Stimulated activated naive CD8-positive, alpha-beta T cell treated with anti-CD3 and anti-CD28 coated beads, Interleukin-15, amount 100 ng/mL, for 72 hours (primary cell): ENCODE data around the gene MDM2.

Source experiments
- ATAC-seq: fragments of 150-1000 bp; cut with Tn5 transposase; 2 replicates; pipeline ENCODE4 v1.10.0; 2021; ENCODE audit warnings: mild to moderate bottlenecking, moderate library complexity
- DNase-seq, 2 donors: peaks; one replicate each; pipeline ENCODE4 v3.0.0; 2021 to 2022
- H3K27ac Mint-ChIP-seq, 2 donors: one replicate each; pipeline ENCODE4 v1.8.0; 2022; ENCODE audit warnings: mild to moderate bottlenecking in 2 of 2, mixed read lengths in 2 of 2, moderate library complexity in 2 of 2
- H3K27me3 Mint-ChIP-seq: one replicate; pipeline ENCODE4 v1.8.0; 2022; ENCODE audit warnings: mixed read lengths
- H3K4me1 Mint-ChIP-seq: one replicate; pipeline ENCODE4 v1.8.0; 2022; ENCODE audit warnings: mild to moderate bottlenecking, mixed read lengths
- H3K4me3 Mint-ChIP-seq, 2 donors: one replicate each; pipeline ENCODE4 v1.8.0; 2022; ENCODE audit warnings: mild to moderate bottlenecking in 2 of 2, mixed read lengths in 2 of 2, moderate library complexity in 1 of 2
- H3K9me3 Mint-ChIP-seq, 2 donors: one replicate each; pipeline ENCODE4 v1.8.0; 2022; ENCODE audit warnings: mixed read lengths in 2 of 2

Gene MDM2

DNA sequence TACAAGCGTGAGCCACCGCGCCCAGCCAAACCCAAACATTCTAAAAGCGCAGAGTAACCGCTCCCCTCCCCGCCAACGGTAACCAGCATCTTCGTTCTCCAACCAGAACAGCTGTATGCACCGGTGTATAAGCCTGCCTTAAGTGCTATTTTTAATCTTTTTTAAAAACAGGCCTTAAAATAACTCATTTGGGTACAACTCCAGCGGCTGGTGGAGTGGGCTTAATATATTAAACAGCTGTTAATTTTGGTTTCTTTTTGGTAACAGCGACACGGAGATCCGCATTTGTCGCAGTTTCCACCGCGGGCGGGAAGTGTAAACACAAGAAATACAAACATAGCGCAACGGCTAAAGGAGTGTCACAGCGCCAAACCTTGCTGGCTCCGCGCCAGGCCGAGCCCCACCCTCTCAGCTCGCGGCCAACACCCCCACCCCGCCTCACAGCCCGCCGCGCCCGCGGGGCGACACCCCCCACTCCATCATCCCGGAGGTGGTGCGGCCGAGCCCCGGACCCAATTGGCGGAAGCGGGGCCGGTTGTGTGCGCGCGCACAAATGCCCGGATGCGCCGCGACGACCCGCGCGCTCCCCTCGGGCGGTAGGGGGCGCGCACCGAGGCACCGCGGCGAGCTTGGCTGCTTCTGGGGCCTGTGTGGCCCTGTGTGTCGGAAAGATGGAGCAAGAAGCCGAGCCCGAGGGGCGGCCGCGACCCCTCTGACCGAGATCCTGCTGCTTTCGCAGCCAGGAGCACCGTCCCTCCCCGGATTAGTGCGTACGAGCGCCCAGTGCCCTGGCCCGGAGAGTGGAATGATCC, at the start of gene MDM2:
Gene MDM2 (plus strand): TSS at position 602 of the 812 bp plus-strand sequence. CDS start 301 bp downstream, outside the sequence.
- Mint-ChIP-seq H3K9me3 (no peaks in the 10 kb centered on the region), H3K4me3 (peak within 1 kb of the TSS; percentile 84 to 95), H3K27me3 (no peaks in the 10 kb centered on the region), H3K27ac (peak within 1 kb of the TSS; percentile 99 to 100), H3K4me1 (peaks cover 32% of the 10 kb centered on the region)
- DNase-seq (peak; percentile 99), ATAC-seq (peak; percentile 88)

DNA sequence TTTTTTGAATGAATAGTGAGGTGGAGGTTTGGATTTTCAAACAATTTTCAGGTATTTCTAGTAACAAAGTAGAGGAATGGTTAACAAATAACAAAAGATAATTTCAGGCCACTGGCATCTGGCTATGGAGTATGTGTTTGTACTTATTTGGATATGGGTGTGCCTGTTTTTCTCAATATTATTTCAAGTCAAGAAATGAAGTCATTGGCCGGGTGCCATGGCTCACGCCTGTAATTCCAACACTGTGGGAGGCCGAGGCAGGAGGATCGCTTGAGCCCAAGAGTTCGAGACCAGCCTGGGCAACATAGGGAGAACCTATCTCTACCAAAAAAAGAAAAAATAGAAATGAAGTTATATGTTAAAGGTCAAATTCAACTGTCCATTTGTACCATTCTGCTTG, 48.1 kb upstream of the MDM2 start:
- no peak for ATAC-seq
- H3K4me1 Mint-ChIP-seq: no peaks in the 10 kb centered on the region
- H3K9me3 Mint-ChIP-seq: no peaks in the 10 kb centered on the region

DNA sequence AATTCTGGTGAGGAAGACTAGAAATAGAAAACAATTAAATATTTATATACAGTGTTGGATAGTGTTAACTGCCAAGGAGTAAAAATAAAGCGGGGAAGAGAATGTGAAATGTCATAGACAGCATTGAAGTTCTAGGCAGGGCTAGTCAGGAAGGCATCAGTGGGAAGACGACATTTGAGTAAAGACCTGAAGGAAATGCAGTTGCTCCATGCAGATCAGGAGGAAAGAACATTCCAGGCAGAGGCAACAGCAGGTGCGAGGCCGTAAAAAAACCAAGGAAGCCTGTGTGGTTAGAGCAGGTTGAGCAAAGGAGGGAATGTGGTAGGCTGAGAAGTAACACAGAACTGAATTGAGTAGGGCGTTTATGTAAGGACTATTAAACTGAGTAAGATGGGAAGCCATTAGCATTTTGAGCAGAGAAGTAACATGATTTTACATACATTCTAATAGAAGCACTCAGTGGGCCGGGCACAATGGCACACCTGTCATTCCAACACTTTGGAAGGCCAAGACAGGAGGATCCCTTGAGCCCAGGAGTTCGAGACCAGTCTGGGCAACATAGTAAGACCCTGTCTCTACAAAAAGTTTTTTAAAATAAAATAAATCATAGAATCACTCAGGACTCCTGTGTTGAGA, 47.1 kb upstream of the MDM2 start:
- Mint-ChIP-seq H3K9me3 (no peaks in the 10 kb centered on the region), H3K4me1 (no peaks in the 10 kb centered on the region), H3K27me3 (no peaks in the 10 kb centered on the region), H3K4me3 (no peak overlapping the region), H3K27ac (peak overlapping the region in 1 of 2 donors; percentile 13)
- no peak for DNase-seq
- ATAC-seq: no peak

More for the DNA sequence above, 48.1 kb upstream of the MDM2 start:
- H3K4me3 Mint-ChIP-seq: no peak overlapping the region
- DNase-seq: no peak
- no peak overlapping the region for H3K27ac Mint-ChIP-seq
- H3K27me3 Mint-ChIP-seq: no peaks in the 10 kb centered on the region

DNA sequence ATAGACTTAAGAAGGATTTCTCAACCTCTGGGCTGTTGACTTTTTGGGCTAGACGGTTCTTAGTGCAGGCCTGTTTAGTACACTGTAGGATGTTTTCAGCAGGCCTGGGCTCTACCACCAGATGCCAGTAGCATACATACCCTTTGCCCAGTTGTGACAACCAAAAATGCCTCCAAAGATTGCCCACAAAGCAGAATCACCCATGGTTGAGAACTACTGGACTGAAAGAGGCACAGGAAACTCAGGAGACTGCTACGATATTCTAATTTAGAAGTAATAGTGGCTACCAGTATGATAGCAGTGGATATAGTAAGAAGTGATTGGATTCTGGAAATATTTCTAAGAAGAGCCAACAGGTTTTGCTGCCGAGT, 46.5 kb upstream of the MDM2 start:
- no peaks in the 10 kb centered on the region for H3K27me3 Mint-ChIP-seq
- no peak for DNase-seq
- no peak overlapping the region for H3K4me3 Mint-ChIP-seq
- ATAC-seq: no peak
- H3K9me3 Mint-ChIP-seq: no peaks in the 10 kb centered on the region
- no peaks in the 10 kb centered on the region for H3K4me1 Mint-ChIP-seq
- H3K27ac Mint-ChIP-seq: peak overlapping the region in 1 of 2 donors; percentile 65

DNA sequence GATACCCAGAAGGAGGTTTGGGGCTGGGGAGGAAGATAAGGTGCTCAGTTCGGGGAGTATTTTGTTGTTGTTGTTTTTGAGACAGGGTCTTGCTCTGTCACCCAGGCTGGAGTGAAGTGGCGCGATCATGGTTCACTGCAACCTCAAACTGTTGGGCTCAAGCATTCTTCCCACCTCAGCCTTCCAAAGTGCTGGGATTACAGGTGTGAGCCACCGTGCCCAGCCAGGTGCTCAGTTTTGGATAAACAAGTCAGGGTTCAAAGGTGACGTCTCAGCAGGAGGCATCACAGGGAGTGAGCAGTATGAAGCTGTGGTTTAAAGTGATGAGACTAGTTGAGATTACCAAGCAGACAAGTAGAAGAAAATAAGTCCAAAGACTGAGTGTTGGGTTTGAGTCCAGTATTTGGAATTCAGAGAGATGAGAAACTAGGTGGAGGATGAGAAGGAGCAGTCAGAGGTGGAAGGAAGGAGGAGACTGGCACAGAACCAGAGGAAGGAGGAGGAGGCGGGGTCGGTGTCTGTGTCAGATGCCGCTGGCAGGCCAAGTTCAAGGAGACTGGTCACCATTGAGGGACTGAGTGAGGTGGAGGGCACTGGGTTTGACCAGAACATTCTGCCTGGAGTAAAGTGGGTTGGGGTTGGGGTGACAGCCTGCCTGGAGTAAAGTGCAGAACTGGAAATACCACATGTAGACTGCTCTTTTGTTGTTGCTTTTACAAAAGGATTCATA, 45.9 kb upstream of the MDM2 start:
- H3K4me1 Mint-ChIP-seq: no peaks in the 10 kb centered on the region
- no peak for DNase-seq

DNA sequence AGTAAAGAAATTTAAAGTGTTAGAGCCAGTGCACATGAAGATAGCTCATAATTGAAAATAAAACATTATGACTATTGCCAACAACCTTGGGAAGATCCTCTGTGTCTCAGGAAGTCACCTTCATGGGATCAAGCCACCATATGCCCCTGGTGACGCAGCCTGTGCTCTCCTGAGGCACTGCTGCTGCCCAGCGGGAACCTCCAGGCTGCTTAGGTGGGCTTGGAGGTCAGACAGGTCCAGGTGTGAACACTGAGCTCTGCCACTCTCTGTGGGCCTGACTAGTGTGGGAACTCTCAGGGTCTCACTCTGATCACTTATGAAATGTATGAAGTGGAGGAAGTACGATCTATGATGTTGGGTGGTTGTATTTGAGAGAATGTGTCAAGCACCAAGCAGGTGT, 45.3 kb upstream of the MDM2 start:
- Mint-ChIP-seq H3K4me1 (no peaks in the 10 kb centered on the region), H3K27me3 (no peaks in the 10 kb centered on the region), H3K9me3 (no peaks in the 10 kb centered on the region), H3K4me3 (no peak overlapping the region), H3K27ac (no peak overlapping the region)
- no peak for ATAC-seq
- DNase-seq: no peak

More for the DNA sequence above, 45.9 kb upstream of the MDM2 start:
- Mint-ChIP-seq H3K4me3 (no peak overlapping the region), H3K27ac (peak overlapping the region in 1 of 2 donors; percentile 65), H3K27me3 (no peaks in the 10 kb centered on the region), H3K9me3 (no peaks in the 10 kb centered on the region)
- no peak for ATAC-seq

DNA sequence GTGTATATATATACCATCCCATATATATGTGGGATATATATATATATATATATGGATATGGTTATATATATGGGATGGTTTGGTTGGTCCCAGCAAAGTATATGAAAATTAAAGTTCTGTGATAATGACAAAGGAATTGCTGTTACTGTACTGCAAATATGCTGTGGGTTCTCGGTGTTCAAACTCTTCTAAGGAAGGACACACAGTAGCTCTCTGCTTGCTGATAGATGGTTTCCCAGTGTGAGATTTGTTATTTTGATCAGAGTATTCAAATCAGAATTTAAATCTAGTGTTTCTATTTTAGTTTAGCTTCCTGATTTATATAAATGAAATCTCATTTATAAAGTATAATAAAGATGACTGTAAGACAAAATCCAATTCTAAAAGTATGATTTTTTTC, 42.3 kb upstream of the MDM2 start:
- Mint-ChIP-seq H3K27ac (no peak overlapping the region), H3K9me3 (no peaks in the 10 kb centered on the region), H3K4me1 (no peaks in the 10 kb centered on the region), H3K4me3 (no peak overlapping the region), H3K27me3 (no peaks in the 10 kb centered on the region)
- ATAC-seq: no peak
- no peak for DNase-seq

DNA sequence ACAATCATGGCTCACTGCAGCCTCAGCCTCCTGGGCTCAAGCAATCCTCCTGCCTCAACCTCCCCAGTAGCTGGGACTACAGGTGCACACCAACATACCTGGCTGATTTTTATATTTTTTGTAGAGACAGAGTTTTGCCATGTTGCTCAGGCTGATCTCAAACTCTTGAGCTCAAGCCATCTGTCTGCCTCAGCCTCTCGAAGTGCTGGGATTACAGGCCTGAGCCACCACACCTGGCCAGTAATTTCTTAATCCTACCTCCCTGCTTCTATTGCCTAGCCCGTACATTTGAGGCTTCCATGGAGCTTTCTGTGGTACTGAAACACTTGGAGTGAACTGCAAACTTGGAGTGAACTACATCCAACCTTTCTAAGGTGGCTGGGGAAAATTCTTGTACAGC, 41.3 kb upstream of the MDM2 start:
- ATAC-seq (no peak), DNase-seq (no peak)
- H3K9me3 Mint-ChIP-seq: no peaks in the 10 kb centered on the region
- H3K4me3 Mint-ChIP-seq: no peak overlapping the region
- no peaks in the 10 kb centered on the region for H3K27me3 Mint-ChIP-seq
- no peaks in the 10 kb centered on the region for H3K4me1 Mint-ChIP-seq
- H3K27ac Mint-ChIP-seq: no peak overlapping the region

DNA sequence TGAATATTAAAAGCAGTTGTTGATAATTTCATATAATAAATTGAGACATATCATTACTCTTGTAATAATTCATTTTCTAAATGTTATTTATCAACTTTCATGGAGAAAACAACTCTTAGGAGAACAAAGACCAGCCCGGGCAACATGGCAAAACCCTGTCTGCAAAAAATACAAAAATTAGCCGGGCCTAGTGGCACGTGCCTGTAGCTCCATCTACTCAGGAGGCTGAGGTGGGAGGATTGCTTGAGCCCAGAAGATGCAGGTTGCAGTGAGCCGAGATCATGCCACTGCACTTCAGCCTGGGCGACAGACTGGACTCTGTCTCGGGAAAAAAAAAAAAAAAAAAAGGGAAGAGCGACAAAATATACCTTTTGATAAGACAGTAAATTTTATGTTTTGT, 40.8 kb upstream of the MDM2 start:
- no peak for DNase-seq
- H3K9me3 Mint-ChIP-seq: no peaks in the 10 kb centered on the region
- H3K27me3 Mint-ChIP-seq: no peaks in the 10 kb centered on the region
- no peak for ATAC-seq
- H3K4me3 Mint-ChIP-seq: no peak overlapping the region
- peak overlapping the region in 1 of 2 donors; percentile 42 for H3K27ac Mint-ChIP-seq
- no peaks in the 10 kb centered on the region for H3K4me1 Mint-ChIP-seq

DNA sequence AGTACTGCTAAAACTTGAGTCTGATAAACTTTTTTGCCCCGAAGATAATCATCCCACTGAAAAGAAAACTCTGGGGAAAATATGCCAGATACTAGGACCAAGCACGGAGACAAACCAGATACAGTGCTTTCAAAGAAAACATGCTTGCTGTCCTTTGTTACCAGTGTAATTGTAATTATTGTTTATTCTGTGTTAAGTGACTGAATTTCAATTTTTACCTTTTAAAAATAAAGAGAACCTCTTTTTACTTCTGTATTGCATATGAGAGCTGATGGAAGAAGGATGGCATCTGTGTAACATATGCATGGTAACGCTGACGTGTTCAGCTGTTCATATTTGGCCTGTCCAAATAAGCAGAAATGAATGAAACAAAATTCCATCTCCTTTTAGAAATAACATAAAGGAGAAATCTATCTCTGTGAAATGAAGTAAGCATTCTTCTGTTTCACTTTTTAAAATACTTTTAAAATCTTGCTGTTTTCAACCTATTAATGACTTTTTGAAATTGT, 39.5 kb upstream of the MDM2 start:
- no peak overlapping the region for H3K27ac Mint-ChIP-seq
- DNase-seq (no peak), ATAC-seq (no peak)
- H3K4me3 Mint-ChIP-seq: no peak overlapping the region
- no peaks in the 10 kb centered on the region for H3K27me3 Mint-ChIP-seq
- H3K4me1 Mint-ChIP-seq: peaks cover 12% of the 10 kb centered on the region
- no peaks in the 10 kb centered on the region for H3K9me3 Mint-ChIP-seq

DNA sequence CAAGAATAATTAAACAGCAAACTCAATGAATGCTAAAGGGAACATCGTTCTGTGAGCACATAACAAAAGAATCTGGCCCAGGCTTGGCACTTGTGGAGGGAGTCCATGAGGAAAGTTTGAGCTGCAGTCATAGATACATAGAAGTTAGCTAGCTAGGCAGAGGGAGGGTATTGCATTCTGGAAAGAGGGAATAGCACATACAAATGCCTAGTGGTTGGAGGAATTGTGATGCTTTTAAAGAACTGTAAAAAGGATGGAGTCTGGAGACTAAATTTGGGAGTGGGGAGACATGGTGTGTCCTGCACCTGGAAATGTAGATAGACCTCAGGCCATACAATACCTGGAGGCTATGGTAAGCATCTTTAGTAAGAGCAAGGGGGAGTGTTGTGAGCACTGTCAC, 38.0 kb upstream of the MDM2 start:
- no peak overlapping the region for H3K27ac Mint-ChIP-seq
- H3K4me3 Mint-ChIP-seq: no peak overlapping the region
- no peak for DNase-seq
- no peak for ATAC-seq
- H3K4me1 Mint-ChIP-seq: peaks cover 13% of the 10 kb centered on the region
- H3K27me3 Mint-ChIP-seq: no peaks in the 10 kb centered on the region
- no peaks in the 10 kb centered on the region for H3K9me3 Mint-ChIP-seq

DNA sequence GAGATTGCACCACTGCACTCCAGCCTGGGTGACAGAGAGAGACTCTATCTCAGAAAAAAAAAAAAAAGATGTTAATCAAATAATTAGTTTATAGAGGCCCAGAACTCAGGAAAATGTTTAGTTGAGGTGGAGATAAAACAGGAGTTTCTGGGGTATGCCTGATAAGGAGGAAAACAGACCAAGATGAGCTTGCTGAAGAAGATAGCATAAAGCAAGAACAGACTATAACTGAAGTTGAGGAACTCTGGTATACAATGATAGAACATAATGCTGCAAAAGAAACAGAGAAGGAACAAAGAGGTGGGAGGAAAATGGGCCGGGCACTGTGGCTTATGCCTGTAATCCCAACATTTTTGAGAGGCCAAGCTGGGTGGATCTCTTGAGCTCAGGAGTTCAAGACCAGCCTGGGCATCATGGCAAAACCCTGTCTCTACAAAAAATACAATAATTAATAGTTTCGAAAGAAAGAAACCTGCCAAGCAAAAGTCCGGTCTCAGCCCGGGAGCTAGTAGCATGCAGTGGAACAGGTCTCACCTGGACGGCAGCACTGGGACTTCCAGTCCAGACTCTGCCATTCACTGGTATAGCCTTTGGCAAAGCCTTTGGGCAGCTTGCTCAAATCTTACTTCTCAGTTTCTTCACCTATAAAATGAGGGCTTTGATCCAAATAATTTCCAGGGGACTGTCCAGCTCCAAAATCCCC, 36.6 kb upstream of the MDM2 start:
- ATAC-seq (no peak), DNase-seq (no peak)
- Mint-ChIP-seq H3K9me3 (no peaks in the 10 kb centered on the region), H3K4me1 (peaks cover 13% of the 10 kb centered on the region), H3K27me3 (no peaks in the 10 kb centered on the region), H3K27ac (no peak overlapping the region), H3K4me3 (no peak overlapping the region)

DNA sequence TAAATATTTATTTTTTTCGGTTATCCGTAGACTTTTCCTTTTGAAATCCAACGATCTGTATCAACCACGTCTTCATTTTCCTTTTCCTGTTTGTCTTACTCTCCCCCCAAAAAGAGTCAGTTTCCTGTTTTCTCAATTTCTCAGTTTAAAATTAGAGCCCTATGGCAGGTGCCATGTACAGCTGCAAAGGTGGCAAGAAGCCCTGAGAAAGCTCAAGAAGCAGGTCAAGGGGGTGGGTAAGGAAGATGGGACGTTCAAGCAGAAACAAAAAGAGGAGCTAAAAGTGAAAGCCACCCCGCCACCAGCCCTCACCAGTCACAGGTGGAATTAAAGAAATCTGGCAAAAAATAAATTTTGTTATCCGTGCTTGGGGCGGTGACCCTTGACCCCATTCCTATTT, 35.3 kb upstream of the MDM2 start:
- ATAC-seq (no peak), DNase-seq (no peak)
- H3K4me3 Mint-ChIP-seq: peak overlapping the region; percentile 50 to 56
- H3K4me1 Mint-ChIP-seq: peaks cover 13% of the 10 kb centered on the region
- peak overlapping the region in 1 of 2 donors; percentile 33 for H3K27ac Mint-ChIP-seq
- H3K27me3 Mint-ChIP-seq: no peaks in the 10 kb centered on the region
- no peaks in the 10 kb centered on the region for H3K9me3 Mint-ChIP-seq

DNA sequence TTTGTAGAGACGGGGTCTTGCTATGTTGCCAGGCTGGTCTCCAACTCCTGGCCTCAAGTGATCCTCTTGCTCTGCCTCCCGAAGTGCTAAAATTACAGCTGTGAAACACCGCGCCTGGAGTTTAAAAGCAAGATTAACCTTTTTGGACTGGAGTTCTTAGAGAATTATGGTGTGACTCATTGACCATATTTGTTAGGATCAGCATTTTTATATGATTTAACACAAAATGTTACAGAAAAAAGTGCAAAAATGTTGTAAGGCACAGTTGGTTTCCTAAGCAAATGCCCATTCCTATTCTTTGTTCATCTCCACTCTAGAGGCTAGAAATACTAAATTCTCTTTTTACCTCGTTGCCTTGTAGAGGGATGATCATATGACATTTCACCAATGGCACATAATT, 34.4 kb upstream of the MDM2 start:
- ATAC-seq (no peak), DNase-seq (no peak)
- no peak overlapping the region for H3K4me3 Mint-ChIP-seq
- H3K4me1 Mint-ChIP-seq: peaks cover 13% of the 10 kb centered on the region
- no peaks in the 10 kb centered on the region for H3K27me3 Mint-ChIP-seq
- no peaks in the 10 kb centered on the region for H3K9me3 Mint-ChIP-seq
- peak overlapping the region in 1 of 2 donors; percentile 34 for H3K27ac Mint-ChIP-seq

DNA sequence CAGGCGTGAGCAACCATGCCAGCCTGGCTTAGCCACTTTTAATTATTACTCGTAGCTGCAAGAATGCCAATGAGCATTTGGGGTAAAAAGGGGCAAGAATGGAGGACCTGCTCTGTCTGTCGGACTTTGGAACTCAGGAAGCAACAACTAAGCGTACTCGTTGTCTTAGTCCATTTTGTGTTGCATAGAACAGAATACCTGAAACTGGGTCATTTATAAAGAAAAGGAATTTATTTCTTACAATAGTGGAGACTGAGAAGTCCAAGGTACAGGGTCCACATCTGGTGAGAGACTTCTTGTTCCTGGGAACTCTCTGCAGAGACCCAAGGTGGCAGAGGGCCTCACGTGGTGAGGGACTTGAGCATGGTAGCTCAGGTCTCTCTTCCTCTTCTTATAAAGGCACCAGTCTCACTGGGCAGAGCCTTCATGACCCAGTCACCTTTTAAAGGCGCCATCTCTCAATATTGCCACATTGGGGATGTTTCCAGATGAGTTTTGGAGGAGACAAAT, 32.8 kb upstream of the MDM2 start:
- Mint-ChIP-seq H3K4me3 (no peak overlapping the region), H3K4me1 (peaks cover 13% of the 10 kb centered on the region)

More for the DNA sequence above, 32.8 kb upstream of the MDM2 start:
- Mint-ChIP-seq H3K27me3 (no peaks in the 10 kb centered on the region), H3K27ac (no peak overlapping the region), H3K9me3 (no peaks in the 10 kb centered on the region)
- no peak for DNase-seq
- ATAC-seq: no peak
